ENCODE data around the gene STON1. TPM values are rescaled to one million over a fixed set of nuclear protein-coding genes. Genes with fewer than 3 reads are reported as not detected.
A peak's percentile ranks its signal among the peaks of the same experiment; 100 is the strongest.

The STON1 gene
- total RNA-seq, 1 donor: 24.6 TPM

GRCh38 chr2:48488545-48488944, 41.4 kb upstream of the STON1 start:
- no peak for TF ChIP-seq CTCF (IDR thresholded peaks at IDR 0.05; ENCODE audit: insufficient read depth, low read length)
- no peak for DNase-seq (ENCODE audit: low read depth)
- H3K4me3 ChIP-seq (ENCODE audit: low read depth, low read length): no peak overlapping the region

DNA sequence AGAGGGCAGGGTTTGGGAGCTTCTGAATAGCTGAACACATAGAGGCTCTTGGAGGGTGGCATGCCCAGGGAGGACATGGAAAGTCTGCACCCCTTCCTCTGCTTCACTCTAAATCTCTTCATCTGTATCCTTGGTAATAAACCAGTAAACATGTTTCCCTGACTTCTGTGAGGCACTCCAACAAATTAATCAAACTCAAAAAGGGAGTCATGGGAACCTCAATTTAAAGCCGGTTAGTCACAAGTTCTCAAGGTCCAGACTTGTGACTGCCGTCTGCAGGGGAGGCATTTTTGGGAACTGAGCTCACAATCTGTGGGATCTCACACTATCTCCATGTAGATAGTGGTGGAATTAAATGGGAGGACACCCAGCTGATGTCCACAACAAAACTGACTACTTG, 33.1 kb upstream of the STON1 start:
- TF ChIP-seq CTCF (IDR thresholded peaks at IDR 0.05; ENCODE audit: insufficient read depth, low read length): no peak
- no peak overlapping the region for H3K4me3 ChIP-seq (ENCODE audit: low read depth, low read length)
- DNase-seq (ENCODE audit: low read depth): peak; percentile 76

DNA sequence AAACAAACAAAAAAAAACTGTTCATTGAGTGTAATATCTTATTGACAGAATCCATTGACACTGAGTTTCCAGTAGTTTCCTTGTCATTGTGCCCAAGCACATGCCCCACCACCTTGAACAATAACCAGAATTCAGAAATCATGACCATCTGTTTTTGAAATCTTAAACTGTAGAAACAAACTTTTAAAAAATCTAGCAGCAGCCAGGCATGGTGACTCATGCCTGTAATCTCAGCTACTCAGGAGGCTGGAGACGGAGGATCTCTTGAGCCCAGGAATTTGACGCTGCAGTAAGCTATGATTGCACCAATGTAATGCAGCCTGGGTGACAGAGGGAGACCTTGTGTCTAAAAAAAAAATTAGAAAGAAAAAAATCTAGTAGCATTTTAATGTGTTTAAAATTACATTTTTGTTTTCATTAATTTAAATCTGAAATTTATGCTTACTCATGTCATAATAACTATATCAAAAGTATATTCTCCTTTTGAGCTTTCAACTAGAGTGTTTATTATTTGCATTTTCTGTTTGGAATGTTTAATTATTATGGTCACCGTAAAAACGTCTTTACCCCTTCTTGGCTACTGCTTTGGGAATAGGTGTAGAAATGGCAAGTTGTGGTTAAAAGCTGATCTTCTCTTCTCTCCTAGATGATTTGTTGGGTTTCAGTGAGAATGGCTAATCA, 25.2 kb upstream of the STON1 start:
- no peak for TF ChIP-seq CTCF (IDR thresholded peaks at IDR 0.05; ENCODE audit: insufficient read depth, low read length)
- peak; percentile 78 for DNase-seq (ENCODE audit: low read depth)
- no peak overlapping the region for H3K4me3 ChIP-seq (ENCODE audit: low read depth, low read length)

- DNase-seq (ENCODE audit: low read depth): no peak
- no peak for TF ChIP-seq CTCF (IDR thresholded peaks at IDR 0.05; ENCODE audit: insufficient read depth, low read length)
- H3K4me3 ChIP-seq (ENCODE audit: low read depth, low read length): no peak overlapping the region
Measured at GRCh38 chr2:48507111-48507510, 22.8 kb upstream of the STON1 start.

DNA sequence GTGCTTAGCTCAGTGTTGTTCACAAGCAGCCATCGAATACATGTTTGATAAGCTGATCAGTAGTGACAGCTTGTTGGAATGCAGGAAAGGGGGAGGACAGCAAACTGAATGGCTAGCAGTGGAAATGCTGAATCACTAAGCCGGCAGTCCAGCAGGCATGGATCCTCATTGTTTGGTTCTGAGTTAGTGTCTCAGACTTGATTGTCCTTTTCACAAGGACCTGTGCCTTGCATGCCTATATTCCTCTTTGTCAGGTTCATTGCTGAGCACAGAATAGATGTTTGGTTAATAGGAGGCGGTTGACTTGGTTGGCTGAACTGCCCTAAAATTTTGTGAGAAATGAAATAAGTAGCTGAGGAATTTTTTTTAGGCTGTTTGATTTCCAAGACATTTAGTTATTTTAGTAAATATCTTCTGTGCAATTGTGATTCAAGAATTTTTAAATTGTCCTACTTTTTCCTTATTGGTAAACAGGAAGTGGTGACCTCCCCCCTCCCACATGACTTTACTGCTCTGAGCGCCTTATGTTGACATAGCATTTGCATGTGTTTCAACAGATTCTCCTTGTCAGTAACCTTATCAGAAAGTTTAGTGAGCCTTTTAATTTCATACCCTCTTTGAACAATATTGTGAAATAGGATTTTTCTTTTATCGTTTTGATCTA, 21.4 kb upstream of the STON1 start:
- peak; percentile 68 for DNase-seq (ENCODE audit: low read depth)
- H3K4me3 ChIP-seq (ENCODE audit: low read depth, low read length): no peak overlapping the region
- no peak for TF ChIP-seq CTCF (IDR thresholded peaks at IDR 0.05; ENCODE audit: insufficient read depth, low read length)

- H3K4me3 ChIP-seq (ENCODE audit: low read depth, low read length): no peak overlapping the region
Measured at GRCh38 chr2:48510329-48510728, 19.6 kb upstream of the STON1 start.

More at GRCh38 chr2:48510329-48510728, 19.6 kb upstream of the STON1 start:
- no peak for TF ChIP-seq CTCF (IDR thresholded peaks at IDR 0.05; ENCODE audit: insufficient read depth, low read length)
- peak; percentile 66 for DNase-seq (ENCODE audit: low read depth)
